Stimulated activated naive CD8-positive, alpha-beta T cell treated with anti-CD3 and anti-CD28 coated beads, Interleukin-15, Interleukin-2, amounts not matched to agents 100 ng/mL and 50 ng/mL, for 24 hours (primary cell): ENCODE measurements around the gene SLC35F1.

Experiments
- H3K27ac Mint-ChIP-seq: one replicate; pipeline ENCODE4 v1.8.0; 2021; ENCODE audit warnings: mild to moderate bottlenecking, mixed read lengths
- H3K27me3 Mint-ChIP-seq: one replicate; pipeline ENCODE4 v1.8.0; 2021; ENCODE audit warnings: mixed read lengths
- H3K36me3 Mint-ChIP-seq: one replicate; pipeline ENCODE4 v1.8.0; 2021; ENCODE audit warnings: low read depth, mixed read lengths
- H3K4me1 Mint-ChIP-seq: one replicate; pipeline ENCODE4 v1.8.0; 2021; ENCODE audit warnings: low read depth, mixed read lengths
- H3K4me3 Mint-ChIP-seq: one replicate; pipeline ENCODE4 v1.8.0; 2021; ENCODE audit warnings: mild to moderate bottlenecking, mixed read lengths
- H3K9me3 Mint-ChIP-seq: one replicate; pipeline ENCODE4 v1.8.0; 2021; ENCODE audit warnings: mixed read lengths

Gene SLC35F1

GRCh38 chr6:118356054-118356453 lies 449.0 kb downstream of the SLC35F1 start:
- Mint-ChIP-seq H3K9me3 (no peaks in the 10 kb centered on the region), H3K4me1 (no peaks in the 10 kb centered on the region), H3K27ac (no peak overlapping the region), H3K27me3 (no peaks in the 10 kb centered on the region), H3K4me3 (no peak overlapping the region), H3K36me3 (no peaks in the 10 kb centered on the region)

GRCh38 chr6:118356686-118357085 lies 449.6 kb downstream of the SLC35F1 start:
- Mint-ChIP-seq H3K4me1 (no peaks in the 10 kb centered on the region), H3K36me3 (no peaks in the 10 kb centered on the region), H3K27me3 (no peaks in the 10 kb centered on the region), H3K27ac (no peak overlapping the region), H3K9me3 (no peaks in the 10 kb centered on the region), H3K4me3 (no peak overlapping the region)
